Ascending aorta (tissue), 2 donors: ENCODE data around the gene PLAAT4. TPM values are rescaled to one million over a fixed set of nuclear protein-coding genes. Genes with fewer than 3 reads are reported as not detected.

Experiments used
- DNase-seq, 2 donors: peaks; one replicate each; pipeline ENCODE4 v3.0.0-alpha.2; 2019; ENCODE audit warnings: low spot score in 2 of 2
- H3K27ac ChIP-seq, 2 donors: fragments of 200-600 bp; sonication (generic); one replicate each; pipeline ENCODE4 v1.5.1; 2016 to 2017; ENCODE audit warnings: mild to moderate bottlenecking in 1 of 2
- H3K27me3 ChIP-seq: fragments of 200-600 bp; sonication (generic); one replicate; pipeline ENCODE4 v1.5.1; 2017
- H3K36me3 ChIP-seq, 2 donors: fragments of 200-600 bp; sonication (generic); one replicate each; pipeline ENCODE4 v1.5.1; 2016
- H3K4me1 ChIP-seq, 2 donors: fragments of 200-600 bp; sonication (generic); one replicate each; pipeline ENCODE4 v1.5.1; 2016 to 2017; ENCODE audit warnings: mild to moderate bottlenecking in 1 of 2
- H3K4me3 ChIP-seq, 2 donors: fragments of 200-600 bp; sonication (generic); one replicate each; pipeline ENCODE4 v1.5.1; 2016 to 2017; ENCODE audit warnings: mild to moderate bottlenecking in 1 of 2
- H3K9me3 ChIP-seq, 2 donors: fragments of 200-600 bp; sonication (generic); one replicate each; pipeline ENCODE4 v1.5.1; 2016
- intact Hi-C: fragments of 100-400 bp; cut with DNase I; formaldehyde crosslinking; loops from one replicate; pipeline ENCODE4 v1.15.1; 2023
- total RNA-seq: library from RNA; depleted of rRNA; stranded (reverse); fragments of >200 nt; gene quantifications from one replicate; pipeline ENCODE4 v1.1.0, GENCODE V29; 2016
- TF ChIP-seq, protein P1 (sequence below), 3 experiments: fragments of 200-600 bp in 2 of 3; fragments of 450-650 bp in 1 of 3; sonication (generic) in 2 of 3; IDR thresholded peaks; one replicate each; pipeline ENCODE4 v1.5.1; 2016 to 2019; ENCODE audit warnings: antibody characterized with exemption in 3 of 3, mild to moderate bottlenecking in 1 of 3, moderate library complexity in 1 of 3

PLAAT4 gene
- total RNA-seq, 1 donor from 2014 or later, result 1.1 TPM

DNA sequence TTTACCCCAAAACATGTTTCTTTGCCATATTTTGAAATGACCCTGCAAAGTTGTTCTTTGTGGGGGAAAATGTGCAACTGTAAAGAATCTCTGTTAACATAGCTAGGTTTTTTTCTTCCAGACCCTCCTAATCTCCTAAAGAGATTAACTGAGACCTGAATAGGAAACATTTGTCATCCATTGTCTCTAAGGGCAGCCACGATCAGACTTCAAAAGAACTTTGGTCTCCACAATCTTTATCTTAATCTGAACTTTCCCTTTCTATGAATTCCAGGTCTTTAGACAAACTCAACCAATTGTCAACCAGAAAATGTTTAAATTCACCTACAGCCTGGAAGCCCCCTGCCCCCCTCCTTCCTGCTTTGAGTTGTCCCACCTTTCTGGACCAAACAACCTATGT, 35.4 kb upstream of the PLAAT4 start:
- intact Hi-C loops, result no loop called here

DNA sequence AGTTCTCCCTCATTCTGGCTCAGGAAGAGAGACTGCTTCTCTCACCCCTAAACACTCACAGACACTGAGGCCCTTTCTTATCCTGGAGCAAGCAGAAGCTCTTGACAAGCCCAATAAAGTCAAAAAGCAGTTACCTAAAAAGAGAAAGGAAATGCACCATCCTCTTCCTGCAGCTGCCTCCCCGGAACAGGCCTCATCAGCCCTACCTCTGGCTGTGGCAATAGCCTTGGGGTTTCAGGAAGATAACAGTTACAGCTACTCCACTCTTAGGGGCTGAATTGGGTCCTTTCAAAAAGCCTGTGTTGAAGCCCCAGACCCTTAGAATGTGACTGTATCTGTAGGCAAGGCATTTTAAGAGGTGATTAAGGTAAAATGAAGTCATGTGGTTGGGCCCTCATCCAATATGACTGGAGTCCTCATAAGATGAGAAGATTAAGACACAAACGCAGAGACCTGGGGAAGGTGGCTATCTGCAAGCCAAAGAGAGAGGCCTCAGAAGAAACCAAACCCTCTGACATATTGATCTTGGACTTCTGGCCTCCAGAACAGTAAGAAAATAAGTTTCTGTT, 34.3 kb upstream of the PLAAT4 start:
- Histone ChIP-seq H3K27ac (no peak overlapping the region), H3K9me3 (peaks cover 6 to 12% of the 10 kb centered on the region in 2 donors), H3K4me3 (no peak overlapping the region), H3K27me3 (no peaks in the 10 kb centered on the region), H3K36me3 (no peaks in the 10 kb centered on the region), H3K4me1 (peaks cover 0 to 5% of the 10 kb centered on the region in 2 donors)
- intact Hi-C loops, result no loop called here
- TF ChIP-seq, protein P1, sequence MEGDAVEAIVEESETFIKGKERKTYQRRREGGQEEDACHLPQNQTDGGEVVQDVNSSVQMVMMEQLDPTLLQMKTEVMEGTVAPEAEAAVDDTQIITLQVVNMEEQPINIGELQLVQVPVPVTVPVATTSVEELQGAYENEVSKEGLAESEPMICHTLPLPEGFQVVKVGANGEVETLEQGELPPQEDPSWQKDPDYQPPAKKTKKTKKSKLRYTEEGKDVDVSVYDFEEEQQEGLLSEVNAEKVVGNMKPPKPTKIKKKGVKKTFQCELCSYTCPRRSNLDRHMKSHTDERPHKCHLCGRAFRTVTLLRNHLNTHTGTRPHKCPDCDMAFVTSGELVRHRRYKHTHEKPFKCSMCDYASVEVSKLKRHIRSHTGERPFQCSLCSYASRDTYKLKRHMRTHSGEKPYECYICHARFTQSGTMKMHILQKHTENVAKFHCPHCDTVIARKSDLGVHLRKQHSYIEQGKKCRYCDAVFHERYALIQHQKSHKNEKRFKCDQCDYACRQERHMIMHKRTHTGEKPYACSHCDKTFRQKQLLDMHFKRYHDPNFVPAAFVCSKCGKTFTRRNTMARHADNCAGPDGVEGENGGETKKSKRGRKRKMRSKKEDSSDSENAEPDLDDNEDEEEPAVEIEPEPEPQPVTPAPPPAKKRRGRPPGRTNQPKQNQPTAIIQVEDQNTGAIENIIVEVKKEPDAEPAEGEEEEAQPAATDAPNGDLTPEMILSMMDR (IDR thresholded peaks at IDR 0.05), result no peak
- no peak for DNase-seq

More for the DNA sequence above, 35.4 kb upstream of the PLAAT4 start:
- H3K27me3 ChIP-seq, result no peaks in the 10 kb centered on the region
- H3K4me1 ChIP-seq, result peaks cover 0 to 5% of the 10 kb centered on the region in 2 donors
- TF ChIP-seq, protein P1 (IDR thresholded peaks at IDR 0.05), result no peak
- no peak overlapping the region for H3K4me3 ChIP-seq
- H3K9me3 ChIP-seq, result peaks cover 6 to 12% of the 10 kb centered on the region in 2 donors
- DNase-seq, result no peak
- H3K27ac ChIP-seq, result no peak overlapping the region
- H3K36me3 ChIP-seq, result no peaks in the 10 kb centered on the region

DNA sequence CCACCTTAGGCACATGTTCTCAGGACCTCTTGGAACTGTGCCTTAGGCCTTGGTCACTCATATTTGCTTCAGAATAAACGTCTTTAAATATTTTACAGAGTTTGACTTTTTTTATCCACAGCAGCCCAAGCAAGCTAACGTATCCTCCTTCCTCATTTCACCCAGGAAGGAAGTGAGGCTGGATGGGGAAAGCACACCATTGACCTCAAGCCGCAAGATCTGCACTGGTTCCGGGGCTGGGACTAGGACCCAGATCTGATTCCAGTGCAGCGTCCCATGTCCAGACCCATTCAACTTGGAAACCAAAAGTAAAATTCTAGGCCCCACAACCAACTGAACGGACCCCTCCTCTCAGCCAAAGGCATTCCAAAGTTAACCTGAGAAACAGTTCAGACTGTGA, 33.1 kb upstream of the PLAAT4 start:
- H3K27ac ChIP-seq, result no peak overlapping the region
- H3K27me3 ChIP-seq, result no peaks in the 10 kb centered on the region
- H3K36me3 ChIP-seq, result no peaks in the 10 kb centered on the region
- peaks cover 6 to 12% of the 10 kb centered on the region in 2 donors for H3K9me3 ChIP-seq
- intact Hi-C loops, result no loop called here
- no peak overlapping the region for H3K4me3 ChIP-seq
- peaks cover 0 to 5% of the 10 kb centered on the region in 2 donors for H3K4me1 ChIP-seq
- TF ChIP-seq, protein P1 (IDR thresholded peaks at IDR 0.05), result no peak
- no peak for DNase-seq

DNA sequence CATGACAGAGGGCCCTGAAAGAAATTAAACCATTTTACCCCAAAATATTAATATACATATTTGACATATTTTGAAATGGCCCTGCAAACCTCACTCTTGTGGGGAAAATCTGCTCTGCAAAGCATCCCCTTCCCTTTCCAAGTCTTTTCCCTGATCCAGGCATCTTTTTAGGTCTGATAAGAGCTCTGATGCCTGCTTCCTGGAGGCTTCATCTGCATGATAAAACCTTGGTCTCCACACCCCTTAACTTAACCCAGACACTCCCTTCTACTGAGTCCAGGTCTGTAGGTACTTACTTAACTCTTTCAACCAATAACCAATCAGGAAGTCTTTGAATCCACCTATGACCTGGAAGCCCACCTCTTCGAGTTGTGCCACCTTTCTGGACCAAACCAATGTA, 32.6 kb upstream of the PLAAT4 start:
- Histone ChIP-seq H3K4me3 (no peak overlapping the region), H3K27ac (no peak overlapping the region), H3K36me3 (no peaks in the 10 kb centered on the region), H3K27me3 (no peaks in the 10 kb centered on the region), H3K4me1 (peaks cover 0 to 5% of the 10 kb centered on the region in 2 donors), H3K9me3 (peaks cover 6 to 12% of the 10 kb centered on the region in 2 donors)
- intact Hi-C loops, result no loop called here
- TF ChIP-seq, protein P1 (IDR thresholded peaks at IDR 0.05), result no peak
- no peak for DNase-seq

DNA sequence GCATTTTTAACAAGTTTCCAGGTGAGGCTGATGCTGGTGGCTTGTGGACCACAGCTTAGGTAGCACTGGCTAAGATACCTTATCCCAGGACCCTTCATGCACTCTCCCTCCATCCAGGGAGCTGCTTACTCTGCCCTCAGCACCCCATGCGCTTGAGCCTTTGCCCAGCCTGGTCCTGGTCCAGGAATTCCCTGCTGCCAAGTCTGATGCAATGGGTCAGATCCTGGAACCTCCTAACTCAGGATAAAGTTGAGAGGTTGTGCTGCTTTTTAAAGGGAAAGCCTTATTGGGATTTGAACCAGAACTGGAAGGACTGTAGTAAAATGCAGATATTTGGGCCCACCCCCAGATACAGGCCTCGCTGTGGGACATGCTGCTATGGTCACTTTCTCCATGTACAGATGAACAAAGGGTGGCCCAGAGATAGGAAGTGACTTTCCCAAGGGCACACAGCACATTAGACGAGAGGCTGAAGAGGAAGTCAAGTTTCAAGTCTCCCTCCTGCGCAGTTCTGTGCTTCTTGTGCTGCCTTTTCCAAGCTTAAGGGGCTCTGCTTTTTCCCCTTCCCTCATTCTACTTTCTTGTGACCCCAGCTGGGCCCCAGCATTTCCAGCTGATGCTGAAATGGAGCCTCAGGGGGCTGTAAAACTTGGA, 31.5 kb upstream of the PLAAT4 start:
- H3K9me3 ChIP-seq, result peaks cover 0 to 7% of the 10 kb centered on the region in 2 donors
- no peaks in the 10 kb centered on the region for H3K27me3 ChIP-seq
- intact Hi-C loops, result no loop called here

More for the DNA sequence above, 31.5 kb upstream of the PLAAT4 start:
- Histone ChIP-seq H3K4me3 (no peak overlapping the region), H3K4me1 (peaks cover 0 to 5% of the 10 kb centered on the region in 2 donors), H3K27ac (no peak overlapping the region), H3K36me3 (no peaks in the 10 kb centered on the region)
- TF ChIP-seq, protein P1 (IDR thresholded peaks at IDR 0.05), result no peak
- DNase-seq, result no peak
